Fibroblast of lung (primary cell): Measurements from ENCODE around the gene CRYL1.

Experiments
- EZH2 ChIP-seq: IDR thresholded peaks from 2 replicates; pipeline ENCODE4 v1.5.1; 2012; ENCODE audit warnings: low read length, control low read depth, mild to moderate bottlenecking; ENCODE audit errors: missing control alignments
- TF ChIP-seq, protein P1 (sequence below), 2 donors: IDR thresholded peaks in 1 of 2; conservative IDR thresholded peaks in 1 of 2; 1 replicate in 1 of 2; 2 replicates in 1 of 2; pipeline ENCODE4 v1.5.1; 2011 to 2012; ENCODE audit warnings: low read length in 2 of 2, control low read depth in 1 of 2, inconsistent platforms in 1 of 2, low read depth in 1 of 2, mild to moderate bottlenecking in 1 of 2

- TF ChIP-seq, protein P1, sequence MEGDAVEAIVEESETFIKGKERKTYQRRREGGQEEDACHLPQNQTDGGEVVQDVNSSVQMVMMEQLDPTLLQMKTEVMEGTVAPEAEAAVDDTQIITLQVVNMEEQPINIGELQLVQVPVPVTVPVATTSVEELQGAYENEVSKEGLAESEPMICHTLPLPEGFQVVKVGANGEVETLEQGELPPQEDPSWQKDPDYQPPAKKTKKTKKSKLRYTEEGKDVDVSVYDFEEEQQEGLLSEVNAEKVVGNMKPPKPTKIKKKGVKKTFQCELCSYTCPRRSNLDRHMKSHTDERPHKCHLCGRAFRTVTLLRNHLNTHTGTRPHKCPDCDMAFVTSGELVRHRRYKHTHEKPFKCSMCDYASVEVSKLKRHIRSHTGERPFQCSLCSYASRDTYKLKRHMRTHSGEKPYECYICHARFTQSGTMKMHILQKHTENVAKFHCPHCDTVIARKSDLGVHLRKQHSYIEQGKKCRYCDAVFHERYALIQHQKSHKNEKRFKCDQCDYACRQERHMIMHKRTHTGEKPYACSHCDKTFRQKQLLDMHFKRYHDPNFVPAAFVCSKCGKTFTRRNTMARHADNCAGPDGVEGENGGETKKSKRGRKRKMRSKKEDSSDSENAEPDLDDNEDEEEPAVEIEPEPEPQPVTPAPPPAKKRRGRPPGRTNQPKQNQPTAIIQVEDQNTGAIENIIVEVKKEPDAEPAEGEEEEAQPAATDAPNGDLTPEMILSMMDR (conservative IDR thresholded peaks at IDR 0.05 in 1 of 2, IDR thresholded peaks at IDR 0.05 in 1 of 2; ENCODE audit: low read depth in 1 of 2, low read length in 2 of 2) = no peak
- TF ChIP-seq EZH2 = no peak
These were observed 131.5 kb downstream of the CRYL1 start for GRCh38 chr13:20394169-20394501.
